ENCODE data around the gene POLR3F. TPM values are rescaled to one million over a fixed set of nuclear protein-coding genes. Genes with fewer than 3 reads are reported as not detected.

Gene POLR3F, protein sequence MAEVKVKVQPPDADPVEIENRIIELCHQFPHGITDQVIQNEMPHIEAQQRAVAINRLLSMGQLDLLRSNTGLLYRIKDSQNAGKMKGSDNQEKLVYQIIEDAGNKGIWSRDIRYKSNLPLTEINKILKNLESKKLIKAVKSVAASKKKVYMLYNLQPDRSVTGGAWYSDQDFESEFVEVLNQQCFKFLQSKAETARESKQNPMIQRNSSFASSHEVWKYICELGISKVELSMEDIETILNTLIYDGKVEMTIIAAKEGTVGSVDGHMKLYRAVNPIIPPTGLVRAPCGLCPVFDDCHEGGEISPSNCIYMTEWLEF
- total RNA-seq, result 8.1 to 10.2 TPM (median 9.3 TPM) in 3 replicates
- long read RNA-seq, transcript POLR3F-201 (9 exons, 2,416 nt), result major isoform, 18 of 24 reads
- long read RNA-seq, partial matches to known transcripts, result 1 of 24 reads
- long read RNA-seq, other reads (novel, unspliced or antisense), result 3 of 24 reads

DNA sequence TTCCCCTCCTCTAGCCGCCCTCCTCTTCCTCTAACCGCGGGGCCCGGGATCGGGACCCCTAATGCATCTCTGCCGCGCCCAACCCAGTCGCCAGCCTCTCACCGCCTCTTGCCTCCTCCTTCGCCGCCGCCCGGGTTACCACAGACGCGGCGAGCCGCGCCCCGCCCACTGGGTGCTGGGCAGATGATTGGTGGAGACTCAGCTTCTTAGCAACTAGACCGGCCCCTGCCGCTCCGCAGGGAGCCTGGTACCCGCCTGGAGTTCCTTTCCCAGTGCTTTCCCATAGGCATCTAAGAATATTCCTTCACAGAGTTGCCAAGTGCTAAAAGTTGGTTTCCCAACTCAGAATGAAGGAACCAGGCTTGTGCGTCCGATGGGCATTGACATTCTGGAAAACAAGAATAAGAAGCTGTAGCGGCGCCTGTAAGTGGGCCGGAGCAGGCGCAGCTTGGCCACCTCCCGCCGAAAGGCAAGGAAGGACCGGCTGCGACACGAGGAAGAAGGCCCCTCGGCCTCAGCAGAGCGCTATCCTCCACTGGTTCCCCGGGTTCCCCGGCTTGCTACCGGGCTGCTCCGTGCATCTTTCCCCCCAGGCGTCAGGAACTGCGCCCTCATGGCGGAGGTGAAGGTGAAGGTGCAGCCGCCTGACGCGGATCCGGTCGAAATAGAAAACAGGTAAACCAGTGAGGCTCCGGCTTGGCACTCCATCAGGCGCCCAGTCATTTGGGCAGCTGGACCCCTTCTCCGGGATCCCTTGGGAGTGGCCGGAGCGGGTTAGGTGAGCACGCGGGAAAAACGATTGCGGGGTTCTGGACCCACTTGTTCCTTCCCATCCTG lies at the start of gene POLR3F, which contains the start of gene DZANK1:
TSS of gene POLR3F (plus strand) at position 497 of the 837 bp plus-strand sequence. CDS start at position 614, 117 bp downstream.
TSS of gene DZANK1 (minus strand) at position 137 of the 837 bp plus-strand sequence. CDS start 1,672 bp downstream, outside the sequence.
- Mint-ChIP-seq H3K9me3 (ENCODE audit: low read depth) (no peaks in the 10 kb centered on the region), H3K4me3 (ENCODE audit: unreplicated experiment) (peak within 1 kb of the TSS; percentile 96), H3K36me3 (ENCODE audit: low read depth) (no peaks in the 10 kb centered on the region), H3K27ac (ENCODE audit: unreplicated experiment) (peak within 1 kb of the TSS; percentile 99), H3K27me3 (ENCODE audit: low read depth) (no peaks in the 10 kb centered on the region), H3K4me1 (ENCODE audit: low read depth) (peaks cover 28% of the 10 kb centered on the region)
- DNase-seq (ENCODE audit: low spot score), result peak; percentile 98
- no peak for TF ChIP-seq CTCF (IDR thresholded peaks at IDR 0.05)

DNA sequence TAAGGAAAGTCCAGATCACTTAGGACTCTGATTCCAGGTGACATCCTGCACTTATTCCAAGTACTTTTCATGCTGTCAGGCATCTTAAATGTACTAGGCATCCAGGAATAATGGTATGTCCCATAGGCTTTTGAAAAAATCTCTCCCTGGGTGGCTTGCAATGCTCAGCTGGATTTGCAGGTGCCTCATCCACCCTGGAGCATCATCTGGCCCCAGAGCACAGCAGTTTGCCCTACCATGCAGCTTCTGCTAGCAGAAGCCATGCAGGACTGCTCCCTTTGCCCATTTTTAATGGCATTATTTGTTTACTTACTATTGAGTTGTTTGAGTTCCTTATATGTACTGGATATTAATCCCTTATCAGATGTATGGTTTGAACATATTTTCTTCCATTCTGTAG lies 45.6 kb upstream of the POLR3F start:
- no peak overlapping the region for H3K27ac Mint-ChIP-seq (ENCODE audit: unreplicated experiment)
- no peak for DNase-seq (ENCODE audit: low spot score)
- no peak for TF ChIP-seq CTCF (IDR thresholded peaks at IDR 0.05)
- H3K36me3 Mint-ChIP-seq (ENCODE audit: low read depth), result peaks cover 2% of the 10 kb centered on the region
- no peak overlapping the region for H3K4me3 Mint-ChIP-seq (ENCODE audit: unreplicated experiment)
- H3K4me1 Mint-ChIP-seq (ENCODE audit: low read depth), result peaks cover 20% of the 10 kb centered on the region
- H3K27me3 Mint-ChIP-seq (ENCODE audit: low read depth), result no peaks in the 10 kb centered on the region
- no peaks in the 10 kb centered on the region for H3K9me3 Mint-ChIP-seq (ENCODE audit: low read depth)

- H3K27ac Mint-ChIP-seq (ENCODE audit: unreplicated experiment), result no peak overlapping the region
Measured at GRCh38 chr20:18427214-18427613, 40.0 kb upstream of the POLR3F start.

DNA sequence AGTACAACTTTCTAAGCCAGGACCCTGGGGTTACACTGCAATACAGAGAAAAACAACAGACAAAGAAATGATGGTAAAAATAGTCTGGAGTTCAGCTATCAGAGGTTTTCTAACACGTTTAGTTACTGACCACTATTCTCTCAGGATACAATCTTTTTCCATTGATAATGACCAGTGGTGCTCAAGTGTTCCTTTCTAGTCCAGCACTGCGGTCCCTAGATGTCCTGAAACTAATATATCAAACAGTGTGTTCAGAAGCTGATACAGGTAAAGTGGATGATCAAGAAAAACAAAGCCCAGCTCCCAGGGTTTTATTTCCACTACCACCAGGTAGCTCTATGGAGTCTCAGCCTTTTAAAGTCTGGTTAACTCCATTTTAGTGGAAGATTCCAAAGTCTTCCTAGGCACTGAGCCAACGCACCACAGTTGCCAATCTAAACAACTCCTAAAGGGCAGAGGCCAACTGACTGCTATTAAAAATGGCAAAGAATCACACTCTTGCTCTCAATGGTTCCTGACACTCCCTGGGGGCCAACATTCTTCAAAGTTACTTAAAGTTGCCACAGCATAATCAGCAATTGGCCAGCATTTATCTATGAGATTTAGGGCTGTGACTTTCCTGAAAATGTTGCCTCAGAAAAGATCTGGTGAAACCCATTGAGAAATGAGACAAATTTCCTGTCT lies 38.6 kb upstream of the POLR3F start:
- Mint-ChIP-seq H3K9me3 (ENCODE audit: low read depth) (no peaks in the 10 kb centered on the region), H3K4me1 (ENCODE audit: low read depth) (peaks cover 15% of the 10 kb centered on the region), H3K27ac (ENCODE audit: unreplicated experiment) (no peak overlapping the region), H3K36me3 (ENCODE audit: low read depth) (no peaks in the 10 kb centered on the region), H3K4me3 (ENCODE audit: unreplicated experiment) (no peak overlapping the region), H3K27me3 (ENCODE audit: low read depth) (no peaks in the 10 kb centered on the region)
- no peak for TF ChIP-seq CTCF (IDR thresholded peaks at IDR 0.05)
- no peak for DNase-seq (ENCODE audit: low spot score)

More at GRCh38 chr20:18427214-18427613, 40.0 kb upstream of the POLR3F start:
- TF ChIP-seq CTCF (IDR thresholded peaks at IDR 0.05), result no peak
- H3K27me3 Mint-ChIP-seq (ENCODE audit: low read depth), result no peaks in the 10 kb centered on the region
- no peak overlapping the region for H3K4me3 Mint-ChIP-seq (ENCODE audit: unreplicated experiment)
- no peak for DNase-seq (ENCODE audit: low spot score)
- peaks cover under 1% of the 10 kb centered on the region for H3K36me3 Mint-ChIP-seq (ENCODE audit: low read depth)
- peaks cover 15% of the 10 kb centered on the region for H3K4me1 Mint-ChIP-seq (ENCODE audit: low read depth)
- H3K9me3 Mint-ChIP-seq (ENCODE audit: low read depth), result no peaks in the 10 kb centered on the region

All from chondrocyte (in vitro differentiated cells).